Mammary epithelial cell (primary cell): ENCODE results near the gene ANKLE2.

ENCODE experiments used
- EZH2 ChIP-seq: IDR thresholded peaks from 2 replicates; pipeline ENCODE4 v1.6.1; 2012; ENCODE audit warnings: low read length, inconsistent platforms, borderline replicate concordance
- TF ChIP-seq, protein P1 (sequence below), 2 donors: IDR thresholded peaks in 1 of 2; conservative IDR thresholded peaks in 1 of 2; 2 replicates each; pipeline ENCODE4 v1.5.1; 2011 to 2012; ENCODE audit warnings: inconsistent platforms in 2 of 2, low read length in 2 of 2, mild to moderate bottlenecking in 2 of 2, control low read depth in 1 of 2, low read depth in 1 of 2; ENCODE audit not compliant: insufficient read depth in 1 of 2; ENCODE audit errors: extremely low read depth in 1 of 2

DNA sequence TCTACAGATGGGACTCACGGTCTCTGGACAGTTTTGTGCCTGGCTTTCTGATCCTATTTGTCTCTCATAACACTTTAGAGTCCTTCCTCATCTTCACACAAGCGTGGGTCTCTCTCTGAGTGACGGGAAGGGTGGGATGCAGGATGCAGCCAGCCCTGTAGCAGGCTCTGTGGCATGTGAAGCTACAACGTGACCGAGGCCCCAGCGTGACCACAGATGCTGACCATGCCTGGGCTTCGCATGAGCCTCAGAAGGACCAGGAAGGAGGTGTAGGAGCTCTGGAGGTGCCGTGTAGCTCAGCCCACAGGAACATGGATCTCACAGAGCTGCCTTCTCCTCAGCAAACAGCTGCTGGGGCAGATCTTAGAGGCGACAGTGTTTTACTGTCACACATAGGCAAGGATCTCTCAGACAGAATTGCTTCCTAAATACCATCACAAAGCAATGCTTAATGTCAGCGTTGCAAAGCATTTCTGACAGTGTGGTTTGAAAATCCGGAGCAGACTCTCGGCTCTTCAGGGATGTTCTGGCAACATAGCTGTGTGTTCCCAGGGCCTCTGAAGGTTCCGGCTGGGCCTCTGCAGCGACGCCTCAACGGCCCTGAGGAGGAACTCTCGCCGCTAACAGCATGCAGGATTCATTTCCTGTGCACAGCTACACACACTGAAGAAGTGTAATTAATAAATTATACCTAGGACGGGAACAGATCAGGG, 21.9 kb downstream of the ANKLE2 start:
- TF ChIP-seq, protein P1, sequence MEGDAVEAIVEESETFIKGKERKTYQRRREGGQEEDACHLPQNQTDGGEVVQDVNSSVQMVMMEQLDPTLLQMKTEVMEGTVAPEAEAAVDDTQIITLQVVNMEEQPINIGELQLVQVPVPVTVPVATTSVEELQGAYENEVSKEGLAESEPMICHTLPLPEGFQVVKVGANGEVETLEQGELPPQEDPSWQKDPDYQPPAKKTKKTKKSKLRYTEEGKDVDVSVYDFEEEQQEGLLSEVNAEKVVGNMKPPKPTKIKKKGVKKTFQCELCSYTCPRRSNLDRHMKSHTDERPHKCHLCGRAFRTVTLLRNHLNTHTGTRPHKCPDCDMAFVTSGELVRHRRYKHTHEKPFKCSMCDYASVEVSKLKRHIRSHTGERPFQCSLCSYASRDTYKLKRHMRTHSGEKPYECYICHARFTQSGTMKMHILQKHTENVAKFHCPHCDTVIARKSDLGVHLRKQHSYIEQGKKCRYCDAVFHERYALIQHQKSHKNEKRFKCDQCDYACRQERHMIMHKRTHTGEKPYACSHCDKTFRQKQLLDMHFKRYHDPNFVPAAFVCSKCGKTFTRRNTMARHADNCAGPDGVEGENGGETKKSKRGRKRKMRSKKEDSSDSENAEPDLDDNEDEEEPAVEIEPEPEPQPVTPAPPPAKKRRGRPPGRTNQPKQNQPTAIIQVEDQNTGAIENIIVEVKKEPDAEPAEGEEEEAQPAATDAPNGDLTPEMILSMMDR (conservative IDR thresholded peaks at IDR 0.05 in 1 of 2, IDR thresholded peaks at IDR 0.05 in 1 of 2; ENCODE audit: extremely low read depth in 1 of 2, insufficient read depth in 1 of 2, low read depth in 1 of 2, low read length in 2 of 2): no peak
- no peak for TF ChIP-seq EZH2
